Pancreas (tissue), 10 donors: ENCODE results near the gene RIC1. TPM values are rescaled to one million over a fixed set of nuclear protein-coding genes. Genes with fewer than 3 reads are reported as not detected.

Experiments
- ATAC-seq, 4 donors: fragments of 200-7000 bp; cut with Tn5 transposase; one replicate each; pipeline versions ENCODE4 v1.8.0 to v1.9.1; 2020; ENCODE audit warnings: mild to moderate bottlenecking in 4 of 4, moderate library complexity in 4 of 4
- DNase-seq, 6 donors: peaks; one replicate each; pipeline ENCODE4 v3.0.0-alpha.2; 2020
- FAIRE-seq: peaks from 2 replicates; lab custom pipeline; 2012; peaks lifted over from hg19 to GRCh38; lab: Jason Lieb, UNC
- H3K27ac ChIP-seq, 4 donors: fragments of 200-600 bp; sonication (generic); 1 replicate in 3 of 4; 2 replicates in 1 of 4; pipeline versions ENCODE4 v1.5.0 to v1.8.0; 2020
- H3K27me3 ChIP-seq, 4 donors: fragments of 200-600 bp; one replicate each; pipeline ENCODE4 v1.8.0; 2021
- H3K36me3 ChIP-seq, 3 donors: fragments of 200-600 bp; sonication (generic) in 1 of 3; one replicate each; pipeline versions ENCODE4 v1.5.0 to v1.8.0; 2020 to 2021
- H3K4me1 ChIP-seq, 3 donors: fragments of 200-600 bp; one replicate each; pipeline ENCODE4 v1.8.0; 2021
- H3K4me3 ChIP-seq, 4 donors: fragments of 200-600 bp; sonication (generic) in 2 of 4; one replicate each; pipeline versions ENCODE4 v1.5.0 to v1.8.0; 2020 to 2021
- H3K9me3 ChIP-seq, 4 donors: fragments of 200-600 bp; one replicate each; pipeline ENCODE4 v1.8.0; 2021
- CTCF ChIP-seq, 4 donors: fragments of 200-600 bp; sonication (generic) in 3 of 4; IDR thresholded peaks; one replicate each; pipeline versions ENCODE4 v1.5.0 to v1.8.0; 2021; ENCODE audit warnings: antibody characterized with exemption in 4 of 4
- WGBS, 2 donors: extraction: QIAGEN DNeasy Blood & Tissue Kit; methylation state at CpG; one replicate each; pipeline ENCODE4 v1.1.7; 2013; 5-methylcytosine and 5-hydroxymethylcytosine counted together
- intact Hi-C, 3 donors: fragments of 100-400 bp; cut with DNase I; formaldehyde crosslinking; loops; one replicate each; pipeline versions ENCODE4 v1.11.1 to v1.14.2; 2022
- polyA plus RNA-seq, 2 donors: library from polyadenylated mRNA; stranded (reverse); fragments of 200-250 nt; gene quantifications; one replicate each; pipeline ENCODE4 v1.2.3, GENCODE V29; 2013
- total RNA-seq, 6 donors: library from RNA; stranded (reverse); fragmentation: NEBNext Ultra II Directional in 4 of 6; extraction: Animal tissue kit (Norgen Biotek cat#: 25700) in 4 of 6; gene quantifications; one replicate each; pipeline versions ENCODE4 v1.2.1 to v1.2.4, GENCODE V29; 2021 to 2023
- donor health status: healthy with polysubstance abuse.
- donor health status: DM: no; HTN: no; CAD: no; lungs with moderate emphysema.
- donor health status: DM: no; HTN: no; CAD: no.
- donor health status: control.
- donor health status: control.
- donor health status: Bipolar disorder and iron deficiency.
- donor health status: DM: yes; HTN: yes; CAD: no.
- donor health status: DM: no; HTN: no; CAD: no.
- donor health status: DM: no; HTN: no; CAD: no.
- donor health status: DM: yes; HTN: yes; CAD: no.

RIC1 gene
- total and polyA plus RNA-seq, 8 donors: 2.9 to 11.8 (median 8.4) TPM

- FAIRE-seq: no peak
- intact Hi-C loops: no loop called here
- H3K4me1 ChIP-seq: no peaks in the 10 kb centered on the region
- no peaks in the 10 kb centered on the region for H3K27me3 ChIP-seq
- H3K9me3 ChIP-seq: no peaks in the 10 kb centered on the region
- ATAC-seq: no peak
- 55 to 67% methylated on average over 1 of the region's 1 CpG for WGBS, 2 donors
- no peak overlapping the region for H3K4me3 ChIP-seq
- peaks cover 0 to 3% (median under 1%) of the 10 kb centered on the region in 3 donors for H3K36me3 ChIP-seq
- TF ChIP-seq CTCF (IDR thresholded peaks at IDR 0.05): no peak
- no peak for DNase-seq
- no peak overlapping the region for H3K27ac ChIP-seq
These were observed 186.6 kb downstream of the RIC1 start for GRCh38 chr9:5815461-5815860.

DNA sequence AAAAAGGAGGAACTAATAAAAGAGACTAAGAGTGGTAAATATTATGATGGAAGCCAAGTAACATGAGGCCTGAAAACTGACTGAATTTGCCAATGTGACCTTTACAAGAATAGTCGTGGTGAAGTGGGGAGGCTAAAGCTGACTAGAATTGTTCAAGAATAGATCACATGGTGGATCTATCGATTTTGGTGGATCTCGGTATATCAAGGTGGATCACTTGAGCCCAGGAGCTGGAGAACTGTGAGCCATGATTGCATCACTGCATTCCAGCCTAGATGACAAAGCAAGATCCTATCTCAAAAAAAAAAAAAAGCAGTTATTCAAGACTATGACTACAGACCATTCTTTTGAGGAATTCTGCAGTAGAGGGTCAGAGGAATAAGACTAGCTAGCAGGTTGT, 189.0 kb downstream of the RIC1 start:
- 94 to 95% methylated on average over 3 of the region's 3 CpGs for WGBS, 2 donors
- H3K4me3 ChIP-seq: no peak overlapping the region
- FAIRE-seq: no peak

DNA sequence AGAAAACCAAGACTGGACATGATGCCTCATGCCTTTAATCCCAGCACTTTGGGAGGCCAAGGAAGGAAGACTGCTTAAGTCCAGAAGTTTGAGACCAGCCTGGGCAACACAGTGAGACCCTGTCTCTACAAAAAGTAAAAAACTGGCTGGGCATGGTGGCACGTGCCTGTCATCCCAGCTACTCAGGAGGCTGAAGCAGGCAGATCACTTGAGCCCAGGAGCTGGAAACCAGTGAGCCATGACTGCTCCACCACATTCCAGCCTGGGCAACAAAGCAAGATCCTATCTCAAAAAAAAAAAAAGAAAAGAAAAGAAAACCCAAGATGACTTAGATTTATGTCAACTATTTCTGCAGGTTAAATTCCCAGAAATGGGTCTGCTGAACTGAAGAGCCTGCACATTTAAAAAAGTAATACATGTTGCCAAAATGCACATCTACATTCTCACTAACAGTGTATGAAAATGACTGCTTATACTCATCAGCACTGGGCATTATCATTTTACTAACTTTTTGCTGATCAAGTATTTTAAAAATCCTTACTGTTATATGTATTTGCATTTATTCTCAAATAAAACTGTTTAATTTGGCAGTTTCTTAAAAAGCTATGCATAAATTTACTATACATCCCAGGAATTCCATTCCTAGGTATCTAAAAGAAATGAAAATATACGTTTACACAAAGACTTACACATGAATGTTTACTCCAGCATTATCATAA, 189.7 kb downstream of the RIC1 start:
- no peak for FAIRE-seq
- Histone ChIP-seq H3K4me3 (no peak overlapping the region), H3K27ac (no peak overlapping the region), H3K36me3 (peaks cover 0 to 23% (median 3%) of the 10 kb centered on the region in 3 donors), H3K9me3 (no peaks in the 10 kb centered on the region), H3K27me3 (no peaks in the 10 kb centered on the region), H3K4me1 (no peaks in the 10 kb centered on the region)
- no peak for DNase-seq
- intact Hi-C loops: no loop called here
- ATAC-seq: no peak
- 81 to 97% methylated on average over 2 of the region's 2 CpGs for WGBS, 2 donors
- TF ChIP-seq CTCF (IDR thresholded peaks at IDR 0.05): no peak

More for the DNA sequence above, 189.0 kb downstream of the RIC1 start:
- H3K36me3 ChIP-seq: peaks cover 0 to 20% (median 3%) of the 10 kb centered on the region in 3 donors
- DNase-seq: no peak
- H3K9me3 ChIP-seq: no peaks in the 10 kb centered on the region
- H3K27ac ChIP-seq: no peak overlapping the region
- no peaks in the 10 kb centered on the region for H3K4me1 ChIP-seq
- ATAC-seq: no peak
- H3K27me3 ChIP-seq: no peaks in the 10 kb centered on the region
- intact Hi-C loops: no loop called here
- TF ChIP-seq CTCF (IDR thresholded peaks at IDR 0.05): no peak

- intact Hi-C loops: no loop called here
- WGBS, 2 donors: 95% methylated on average over 6 of the region's 6 CpGs
These were observed 190.3 kb downstream of the RIC1 start for GRCh38 chr9:5819174-5819573.

More at GRCh38 chr9:5819174-5819573, 190.3 kb downstream of the RIC1 start:
- Histone ChIP-seq H3K27ac (no peak overlapping the region), H3K4me1 (no peaks in the 10 kb centered on the region), H3K4me3 (no peak overlapping the region), H3K27me3 (no peaks in the 10 kb centered on the region), H3K9me3 (no peaks in the 10 kb centered on the region), H3K36me3 (peaks cover 0 to 23% (median 2%) of the 10 kb centered on the region in 3 donors)
- no peak for ATAC-seq
- no peak for TF ChIP-seq CTCF (IDR thresholded peaks at IDR 0.05)
- DNase-seq: no peak
- FAIRE-seq: no peak
